Heart right ventricle (tissue), 16 donors: Measurements from ENCODE around the gene KIAA1671. TPM values are rescaled to one million over a fixed set of nuclear protein-coding genes. Genes with fewer than 3 reads are reported as not detected.

ENCODE experiments used
- ATAC-seq, 8 donors: fragments of 200-7000 bp; cut with Tn5 transposase; one replicate each; pipeline ENCODE4 v1.9.1; 2020; ENCODE audit warnings: mild to moderate bottlenecking in 8 of 8, moderate library complexity in 8 of 8, moderate number of reproducible peaks in 1 of 8
- DNase-seq, 2 donors: peaks; one replicate each; pipeline ENCODE4 v3.0.0-alpha.2; 2020
- H3K27ac ChIP-seq, 10 donors: fragments of 200-600 bp; sonication (generic) in 2 of 10; one replicate each; pipeline versions ENCODE4 v1.5.0 to v1.8.0; 2020 to 2022; ENCODE audit warnings: mild to moderate bottlenecking in 3 of 10
- H3K27me3 ChIP-seq, 7 donors: fragments of 200-600 bp; one replicate each; pipeline ENCODE4 v1.8.0; 2021 to 2022; ENCODE audit warnings: mild to moderate bottlenecking in 2 of 7
- H3K36me3 ChIP-seq, 9 donors: fragments of 200-600 bp; sonication (generic) in 1 of 9; one replicate each; pipeline versions ENCODE4 v1.5.0 to v1.8.0; 2020 to 2022; ENCODE audit warnings: mild to moderate bottlenecking in 2 of 9
- H3K4me1 ChIP-seq, 9 donors: fragments of 200-600 bp; sonication (generic) in 1 of 9; one replicate each; pipeline versions ENCODE4 v1.5.0 to v1.8.0; 2020 to 2022; ENCODE audit warnings: mild to moderate bottlenecking in 4 of 9
- H3K4me3 ChIP-seq, 10 donors: fragments of 200-600 bp; sonication (generic) in 2 of 10; one replicate each; pipeline versions ENCODE4 v1.5.0 to v1.8.0; 2020 to 2022; ENCODE audit warnings: mild to moderate bottlenecking in 7 of 10, moderate library complexity in 2 of 10
- H3K9me3 ChIP-seq, 11 donors: fragments of 200-600 bp in 10 of 11; sonication (generic) in 2 of 11; one replicate each; pipeline versions ENCODE4 v1.5.0 to v1.8.0; 2013 to 2022; ENCODE audit warnings: mild to moderate bottlenecking in 2 of 11, control low read depth in 1 of 11, moderate library complexity in 1 of 11
- WGBS, 2 donors: extraction: QIAGEN DNeasy Blood & Tissue Kit; methylation state at CpG; one replicate each; pipeline ENCODE4 v1.1.7; 2013; ENCODE audit warnings: inconsistent platforms in 1 of 2; 5-methylcytosine and 5-hydroxymethylcytosine counted together
- intact Hi-C, 10 donors: fragments of 100-400 bp; cut with DNase I; formaldehyde crosslinking; loops; one replicate each; pipeline versions ENCODE4 v1.11.1 to v1.14.2; 2022
- polyA plus RNA-seq, 2 donors: library from polyadenylated mRNA; stranded (reverse); fragments of 200-250 nt; gene quantifications; one replicate each; pipeline ENCODE4 v1.2.3, GENCODE V29; 2013
- total RNA-seq, 10 donors: library from RNA; stranded (reverse); fragmentation: NEBNext Ultra II Directional in 3 of 10; extraction: Animal tissue kit (Norgen Biotek cat#: 25700) in 3 of 10; gene quantifications; one replicate each; pipeline versions ENCODE4 v1.2.1 to v1.2.4, GENCODE V29; 2021 to 2023
- TF ChIP-seq, protein P1 (sequence below), 9 donors: fragments of 200-600 bp; sonication (generic) in 2 of 9; IDR thresholded peaks; one replicate each; pipeline versions ENCODE4 v1.5.0 to v1.8.0; 2021 to 2022; ENCODE audit warnings: antibody characterized with exemption in 9 of 9, mild to moderate bottlenecking in 5 of 9, moderate library complexity in 1 of 9
- donor health status: Arrhythmogenic right ventricular cardiomyopathy.
- donor health status: ischemic (EF 13 %, LVEDD 7.1; RV severe dilation, severe dysfunction).
- donor health status: healthy with polysubstance abuse.
- donor health status: DM: no; HTN: yes; CAD: no.
- donor health status: DM: no; HTN: no; CAD: no.
- donor health status: ischemic (EF 25% LVEDD 6.9; RV normal size, moderate dysfunction).
- donor health status: ischemic (EF 25% LVEDD 5.7; RV mildly dilated, moderate dysfunction).
- donor health status: healthy.
- donor health status: DM: yes; HTN: yes; CAD: no.
- donor health status: Ischemic cardiomyopathy.
- donor health status: ischemic (EF 35%, LVEDD 5.7; RV mildly dilated, moderate dysfunction).
- donor health status: nonischemic (EF 11% LVEDD 7.7; RV severe dilation, severe dysfunction).
- donor health status: DM: yes; HTN: yes; CAD: no.
- donor health status: PGD.
- donor health status: ischemic (EF 29% LVEDD 5.4; RV normal size, mild dysfunction).
- donor health status: nonischemic (EF 23%, LVEDD 6.1; RV moderate dilation, normal function).

Gene KIAA1671
- total and polyA plus RNA-seq, 12 donors: 2.9 to 26.2 (median 13.7) TPM

- intact Hi-C loops: loop anchor here in 2 of 10 donors (5.0 to 10.0 kb wide), 2 partner anchors 47 to 90 kb away; no protein-coding TSS in a partner anchor
These were observed 132.6 kb downstream of the KIAA1671 start for GRCh38 chr22:25085156-25085555.

DNA sequence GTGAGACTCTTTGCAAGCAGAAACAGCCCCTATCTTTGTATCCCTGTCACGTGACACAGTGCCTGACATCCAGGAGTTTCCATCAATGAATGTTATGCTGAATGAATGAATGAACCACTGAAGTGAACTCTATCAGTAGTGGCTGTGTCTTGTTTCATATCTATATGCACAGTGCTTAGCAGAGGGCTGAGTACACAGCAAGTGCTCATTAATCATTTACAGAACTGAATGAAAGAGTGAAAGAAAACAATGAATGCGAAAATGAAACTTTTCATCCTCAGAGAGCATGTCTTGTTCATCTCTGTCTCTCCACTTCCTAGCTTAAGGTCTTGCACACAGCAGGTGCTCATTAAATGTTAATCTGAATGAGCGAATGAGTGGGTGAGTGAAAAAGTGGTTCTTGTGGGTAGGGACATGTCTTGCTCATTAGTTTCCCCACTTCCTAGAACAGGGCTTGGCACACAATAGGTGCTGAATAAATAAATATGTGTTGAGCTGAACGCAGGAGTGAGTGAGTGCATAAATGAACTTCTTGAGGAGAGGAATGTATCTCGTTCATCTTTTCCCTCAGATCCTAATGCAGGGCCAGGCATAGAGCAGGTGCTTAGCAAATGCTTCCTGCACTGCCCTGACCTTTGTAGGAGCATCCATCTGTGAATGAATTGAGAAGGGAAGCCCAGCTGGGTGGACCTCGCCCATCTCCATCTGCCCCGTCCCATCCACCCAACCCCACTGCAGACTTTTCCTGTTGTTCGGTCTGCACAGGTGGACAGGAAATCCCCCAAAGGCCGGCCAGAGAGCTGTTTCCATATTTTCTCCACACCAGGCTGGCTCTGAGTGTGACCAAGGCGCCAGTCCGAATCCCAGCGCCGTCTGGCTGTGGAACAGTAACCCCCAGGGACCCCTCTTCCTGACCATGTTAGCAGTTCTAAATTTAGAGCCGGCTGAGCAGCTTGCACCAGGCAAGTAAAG, 133.7 kb downstream of the KIAA1671 start:
- 24 to 26% methylated on average over 14 of the region's 14 CpGs for WGBS, 2 donors
- no peaks in the 10 kb centered on the region for H3K27me3 ChIP-seq
- peaks cover 0 to 2% (median 0%) of the 10 kb centered on the region in 9 donors for H3K36me3 ChIP-seq
- intact Hi-C loops: loop anchor here in 2 of 10 donors (5.0 to 10.0 kb wide), 2 partner anchors 46 to 89 kb away; no protein-coding TSS in a partner anchor
- TF ChIP-seq, protein P1, sequence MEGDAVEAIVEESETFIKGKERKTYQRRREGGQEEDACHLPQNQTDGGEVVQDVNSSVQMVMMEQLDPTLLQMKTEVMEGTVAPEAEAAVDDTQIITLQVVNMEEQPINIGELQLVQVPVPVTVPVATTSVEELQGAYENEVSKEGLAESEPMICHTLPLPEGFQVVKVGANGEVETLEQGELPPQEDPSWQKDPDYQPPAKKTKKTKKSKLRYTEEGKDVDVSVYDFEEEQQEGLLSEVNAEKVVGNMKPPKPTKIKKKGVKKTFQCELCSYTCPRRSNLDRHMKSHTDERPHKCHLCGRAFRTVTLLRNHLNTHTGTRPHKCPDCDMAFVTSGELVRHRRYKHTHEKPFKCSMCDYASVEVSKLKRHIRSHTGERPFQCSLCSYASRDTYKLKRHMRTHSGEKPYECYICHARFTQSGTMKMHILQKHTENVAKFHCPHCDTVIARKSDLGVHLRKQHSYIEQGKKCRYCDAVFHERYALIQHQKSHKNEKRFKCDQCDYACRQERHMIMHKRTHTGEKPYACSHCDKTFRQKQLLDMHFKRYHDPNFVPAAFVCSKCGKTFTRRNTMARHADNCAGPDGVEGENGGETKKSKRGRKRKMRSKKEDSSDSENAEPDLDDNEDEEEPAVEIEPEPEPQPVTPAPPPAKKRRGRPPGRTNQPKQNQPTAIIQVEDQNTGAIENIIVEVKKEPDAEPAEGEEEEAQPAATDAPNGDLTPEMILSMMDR (IDR thresholded peaks at IDR 0.05): no peak
- peak overlapping the region in 7 of 10 donors; percentile 23 to 67 (median 52) for H3K27ac ChIP-seq
- peak; percentile 79 to 92 (median 87) for ATAC-seq
- H3K9me3 ChIP-seq: peaks cover 0 to 5% (median 0%) of the 10 kb centered on the region in 11 donors
- peaks cover 0 to 86% (median 35%) of the 10 kb centered on the region in 9 donors for H3K4me1 ChIP-seq
- H3K4me3 ChIP-seq: no peak overlapping the region
- DNase-seq: peak; percentile 61 to 87

More at GRCh38 chr22:25085156-25085555, 132.6 kb downstream of the KIAA1671 start:
- peak overlapping the region in 1 of 10 donors; percentile 39 for H3K27ac ChIP-seq
- DNase-seq (no peak), ATAC-seq (no peak)
- H3K27me3 ChIP-seq: no peaks in the 10 kb centered on the region
- no peak overlapping the region for H3K4me3 ChIP-seq
- H3K36me3 ChIP-seq: peaks cover 0 to 2% (median 0%) of the 10 kb centered on the region in 9 donors
- peaks cover 0 to 5% (median 0%) of the 10 kb centered on the region in 11 donors for H3K9me3 ChIP-seq
- TF ChIP-seq, protein P1 (IDR thresholded peaks at IDR 0.05): no peak
- WGBS, 2 donors: 67 to 71% methylated on average over 6 of the region's 6 CpGs
- peaks cover 0 to 75% (median 31%) of the 10 kb centered on the region in 9 donors for H3K4me1 ChIP-seq

DNA sequence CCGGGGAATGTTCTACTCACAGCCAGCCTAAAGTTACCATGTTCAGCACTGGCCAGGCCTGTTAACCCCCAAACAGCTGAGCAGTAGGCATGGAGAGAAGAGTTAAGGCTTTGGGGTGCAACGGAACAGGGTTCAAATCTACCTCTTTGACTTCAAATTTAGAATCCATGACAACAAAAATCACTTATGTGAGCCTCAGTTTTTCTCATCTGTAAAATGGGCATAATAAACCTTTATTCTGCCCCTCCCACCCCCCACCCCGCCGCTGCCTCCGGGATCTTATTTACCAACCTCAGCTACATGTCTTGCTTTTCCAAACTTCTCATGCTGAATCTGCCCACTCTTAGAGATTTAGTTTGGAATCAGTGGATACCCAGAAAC, 134.4 kb downstream of the KIAA1671 start:
- TF ChIP-seq, protein P1 (IDR thresholded peaks at IDR 0.05): no peak
- Histone ChIP-seq H3K27ac (peak overlapping the region in 6 of 10 donors; percentile 23 to 67 (median 53)), H3K9me3 (peaks cover 0 to 5% (median 0%) of the 10 kb centered on the region in 11 donors), H3K27me3 (no peaks in the 10 kb centered on the region), H3K36me3 (peaks cover 0 to 2% (median 0%) of the 10 kb centered on the region in 9 donors), H3K4me1 (peaks cover 0 to 89% (median 35%) of the 10 kb centered on the region in 9 donors), H3K4me3 (no peak overlapping the region)
- WGBS, 2 donors: 53 to 60% methylated on average over 5 of the region's 5 CpGs
- no peak for DNase-seq
- no peak for ATAC-seq
- intact Hi-C loops: loop anchor here in 2 of 10 donors (5.0 to 10.0 kb wide), 2 partner anchors 45 to 88 kb away; no protein-coding TSS in a partner anchor

- no peak overlapping the region for H3K4me3 ChIP-seq
- DNase-seq: peak in 1 of 2 donors; percentile 42
- WGBS, 2 donors: 56% methylated on average over 9 of the region's 9 CpGs
- H3K9me3 ChIP-seq: no peaks in the 10 kb centered on the region
- peaks cover 0 to 96% (median 34%) of the 10 kb centered on the region in 9 donors for H3K4me1 ChIP-seq
- peaks cover 0 to 2% (median 0%) of the 10 kb centered on the region in 9 donors for H3K36me3 ChIP-seq
- ATAC-seq: peak in 7 of 8 donors; percentile 22 to 68 (median 36)
- H3K27ac ChIP-seq: peak overlapping the region in 8 of 10 donors; percentile 19 to 81 (median 57)
- intact Hi-C loops: no loop called here
- TF ChIP-seq, protein P1 (IDR thresholded peaks at IDR 0.05): no peak
- H3K27me3 ChIP-seq: no peaks in the 10 kb centered on the region
These were observed 137.8 kb downstream of the KIAA1671 start for GRCh38 chr22:25090225-25090890.
